Chondrocyte (in vitro differentiated cells): ENCODE results near the gene MYDGF. TPM values are rescaled to one million over a fixed set of nuclear protein-coding genes. Genes with fewer than 3 reads are reported as not detected.
"Not testable (repeated sequence)": the region's sequence is repeated elsewhere in the genome, so short reads cannot be mapped to it uniquely, and the experiment has no call there.

Source experiments
- DNase-seq: peaks from one replicate; pipeline ENCODE4 v3.0.0; 2021; ENCODE audit warnings: mixed read lengths, low spot score
- H3K27ac Mint-ChIP-seq: one replicate; pipeline ENCODE4 v1.8.0; 2021; ENCODE audit warnings: mild to moderate bottlenecking, moderate library complexity, mixed read lengths; ENCODE audit not compliant: unreplicated experiment
- H3K27me3 Mint-ChIP-seq: 2 replicates; pipeline ENCODE4 v1.8.0; 2021; ENCODE audit warnings: low read depth, mixed read lengths
- H3K36me3 Mint-ChIP-seq: 2 replicates; pipeline ENCODE4 v1.8.0; 2021; ENCODE audit warnings: low read depth, mixed read lengths
- H3K4me1 Mint-ChIP-seq: 2 replicates; pipeline ENCODE4 v1.8.0; 2021; ENCODE audit warnings: low read depth, mild to moderate bottlenecking, mixed read lengths
- H3K4me3 Mint-ChIP-seq: one replicate; pipeline ENCODE4 v1.8.0; 2021; ENCODE audit warnings: mild to moderate bottlenecking, moderate library complexity, mixed read lengths; ENCODE audit not compliant: unreplicated experiment
- H3K9me3 Mint-ChIP-seq: 2 replicates; pipeline ENCODE4 v1.8.0; 2021; ENCODE audit warnings: low read depth, mixed read lengths
- total RNA-seq: library from RNA; stranded (reverse); gene quantifications from 3 replicates; pipeline ENCODE4 v1.2.1, GENCODE V29; 2021
- TF ChIP-seq, protein P1 (sequence below): fragments of 200-600 bp; sonication (generic); IDR thresholded peaks from 2 replicates; pipeline ENCODE4 v1.5.0; 2021; ENCODE audit warnings: antibody characterized with exemption, mild to moderate bottlenecking, moderate library complexity

Gene MYDGF
- total RNA-seq, 1 donor from 2014 or later: 124 TPM

DNA sequence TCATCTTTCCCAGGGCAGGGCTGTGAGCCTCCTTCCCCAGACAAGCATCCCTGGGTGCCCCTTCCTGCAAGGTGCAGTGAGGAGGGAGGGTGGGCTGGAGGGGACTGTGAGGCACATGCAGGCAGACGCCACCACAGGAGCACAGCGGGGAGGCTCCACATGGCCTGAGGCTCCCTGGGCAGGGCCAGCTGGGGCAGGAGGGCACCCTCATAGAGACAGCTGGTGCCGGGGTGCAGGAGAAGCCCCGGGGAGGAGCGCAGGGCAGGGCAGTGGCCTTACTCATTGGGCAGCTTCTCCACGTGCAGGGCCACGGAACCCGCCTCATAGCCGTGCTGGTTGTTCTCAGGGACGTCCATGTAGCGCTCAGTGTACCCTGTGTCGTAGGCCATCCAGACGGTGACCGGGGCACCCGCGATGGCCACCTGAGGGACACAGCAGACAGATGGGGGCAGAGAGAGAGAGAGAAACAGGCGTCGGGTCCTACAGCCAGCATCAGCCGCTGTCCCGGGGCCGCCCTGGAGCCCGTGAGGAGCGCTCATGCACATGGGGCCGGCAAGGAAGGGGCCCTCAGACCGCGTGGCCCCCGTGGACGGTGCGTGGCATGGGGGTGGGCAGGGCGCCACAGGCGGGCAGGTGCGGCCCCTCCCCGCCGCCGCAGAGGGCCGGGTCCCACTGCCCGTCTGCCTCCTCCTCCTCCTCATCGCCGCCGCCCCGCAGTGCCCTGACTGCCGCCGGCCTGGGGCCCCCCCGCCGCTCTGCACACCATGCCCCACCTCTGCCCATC is 12.5 kb upstream of the MYDGF start:
- no peak for DNase-seq
- no peak overlapping the region for H3K4me3 Mint-ChIP-seq
- no peaks in the 10 kb centered on the region for H3K9me3 Mint-ChIP-seq
- H3K27ac Mint-ChIP-seq: no peak overlapping the region
- no peaks in the 10 kb centered on the region for H3K4me1 Mint-ChIP-seq
- TF ChIP-seq, protein P1, sequence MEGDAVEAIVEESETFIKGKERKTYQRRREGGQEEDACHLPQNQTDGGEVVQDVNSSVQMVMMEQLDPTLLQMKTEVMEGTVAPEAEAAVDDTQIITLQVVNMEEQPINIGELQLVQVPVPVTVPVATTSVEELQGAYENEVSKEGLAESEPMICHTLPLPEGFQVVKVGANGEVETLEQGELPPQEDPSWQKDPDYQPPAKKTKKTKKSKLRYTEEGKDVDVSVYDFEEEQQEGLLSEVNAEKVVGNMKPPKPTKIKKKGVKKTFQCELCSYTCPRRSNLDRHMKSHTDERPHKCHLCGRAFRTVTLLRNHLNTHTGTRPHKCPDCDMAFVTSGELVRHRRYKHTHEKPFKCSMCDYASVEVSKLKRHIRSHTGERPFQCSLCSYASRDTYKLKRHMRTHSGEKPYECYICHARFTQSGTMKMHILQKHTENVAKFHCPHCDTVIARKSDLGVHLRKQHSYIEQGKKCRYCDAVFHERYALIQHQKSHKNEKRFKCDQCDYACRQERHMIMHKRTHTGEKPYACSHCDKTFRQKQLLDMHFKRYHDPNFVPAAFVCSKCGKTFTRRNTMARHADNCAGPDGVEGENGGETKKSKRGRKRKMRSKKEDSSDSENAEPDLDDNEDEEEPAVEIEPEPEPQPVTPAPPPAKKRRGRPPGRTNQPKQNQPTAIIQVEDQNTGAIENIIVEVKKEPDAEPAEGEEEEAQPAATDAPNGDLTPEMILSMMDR: no peak
- peaks cover 2% of the 10 kb centered on the region for H3K36me3 Mint-ChIP-seq
- H3K27me3 Mint-ChIP-seq: no peaks in the 10 kb centered on the region

GRCh38 chr19:4680021-4680420 is 9.9 kb upstream of the MYDGF start:
- not testable (repeated sequence) for H3K27ac Mint-ChIP-seq, H3K4me1 Mint-ChIP-seq, H3K4me3 Mint-ChIP-seq, H3K36me3 Mint-ChIP-seq, H3K9me3 Mint-ChIP-seq, DNase-seq, H3K27me3 Mint-ChIP-seq

DNA sequence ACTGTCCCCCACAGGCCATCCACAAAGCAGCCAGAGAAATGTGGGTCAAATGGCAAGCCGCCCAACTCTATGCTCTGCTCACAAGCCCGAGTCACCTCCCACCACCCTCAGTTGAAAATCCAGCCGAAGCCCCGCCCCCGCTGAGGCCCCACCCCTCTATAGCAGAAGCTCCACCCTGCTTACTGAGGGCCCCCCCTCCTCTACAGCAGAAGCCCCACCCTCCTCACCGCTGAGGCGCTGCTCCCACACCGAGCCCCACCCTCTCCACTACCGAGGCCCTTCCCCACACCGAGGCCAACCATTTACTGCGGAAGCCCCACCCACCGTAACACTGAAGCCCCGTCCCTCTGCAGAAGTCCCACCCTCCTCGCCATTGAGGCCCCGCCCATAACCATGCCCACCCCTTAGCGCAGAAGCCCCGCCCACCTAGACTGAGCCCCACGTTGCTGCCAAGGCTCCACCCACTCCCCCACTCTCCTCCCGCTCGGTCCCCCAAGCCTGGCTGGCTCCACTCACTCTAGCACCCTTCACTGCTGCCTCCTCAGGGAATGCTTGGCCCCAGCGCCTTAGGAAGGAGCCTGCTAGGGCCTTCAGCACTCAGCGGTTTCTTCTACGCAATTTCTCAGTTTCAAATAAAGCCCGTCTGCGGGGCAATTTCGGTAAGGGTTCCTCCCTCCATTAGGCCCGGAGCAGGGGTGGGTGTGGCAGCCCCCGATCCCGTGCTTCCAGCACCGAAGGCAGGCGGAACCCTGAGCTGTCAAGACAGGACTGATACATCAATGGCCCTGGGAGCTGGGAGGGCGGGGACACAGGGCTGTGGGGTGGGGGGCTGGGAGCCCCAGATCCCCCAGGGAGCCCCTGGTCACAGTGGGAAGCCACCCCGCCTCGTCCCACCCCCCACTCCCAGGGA is 9.0 kb upstream of the MYDGF start:
- no peak for DNase-seq
- H3K36me3 Mint-ChIP-seq: peaks cover 5% of the 10 kb centered on the region
- no peak overlapping the region for H3K27ac Mint-ChIP-seq
- TF ChIP-seq, protein P1: no peak
- no peaks in the 10 kb centered on the region for H3K27me3 Mint-ChIP-seq
- no peaks in the 10 kb centered on the region for H3K4me1 Mint-ChIP-seq
- H3K4me3 Mint-ChIP-seq: no peak overlapping the region
- no peaks in the 10 kb centered on the region for H3K9me3 Mint-ChIP-seq

- TF ChIP-seq, protein P1: peak; percentile 69
- Mint-ChIP-seq H3K4me1 (no peaks in the 10 kb centered on the region), H3K9me3 (no peaks in the 10 kb centered on the region), H3K27me3 (no peaks in the 10 kb centered on the region), H3K36me3 (peaks cover 5% of the 10 kb centered on the region), H3K4me3 (no peak overlapping the region), H3K27ac (no peak overlapping the region)
- DNase-seq: no peak
These were observed 7.0 kb upstream of the MYDGF start for GRCh38 chr19:4676955-4677731.

DNA sequence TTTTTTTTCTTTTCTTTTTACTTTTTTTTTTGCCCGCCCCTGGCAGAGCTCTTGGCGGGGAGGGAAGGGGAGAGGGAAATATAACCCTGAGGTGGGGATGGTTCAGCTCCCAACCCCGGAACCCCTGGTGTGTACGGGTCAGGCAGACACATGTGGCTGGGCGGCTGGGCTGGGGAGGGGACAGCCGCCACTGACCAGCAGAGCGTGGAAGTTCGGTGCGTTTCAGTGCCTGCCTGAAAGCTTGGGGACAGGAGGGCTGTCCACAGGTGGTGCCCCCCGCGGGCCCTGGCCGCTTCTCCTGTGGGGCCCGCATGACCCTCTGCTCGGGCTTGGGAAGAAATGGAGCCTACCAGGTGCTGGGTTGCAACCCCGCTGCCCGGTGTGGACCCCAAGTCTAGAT is 5.2 kb upstream of the MYDGF start:
- Mint-ChIP-seq H3K9me3 (no peaks in the 10 kb centered on the region), H3K4me1 (no peaks in the 10 kb centered on the region), H3K4me3 (no peak overlapping the region), H3K36me3 (peaks cover 3% of the 10 kb centered on the region), H3K27me3 (no peaks in the 10 kb centered on the region), H3K27ac (no peak overlapping the region)
- no peak for DNase-seq
- TF ChIP-seq, protein P1: no peak
